WTC11 (cell line): Measurements from ENCODE around the gene AASS. TPM values are rescaled to one million over a fixed set of nuclear protein-coding genes. Genes with fewer than 3 reads are reported as not detected.
"Not testable (repeated sequence)": the region's sequence is repeated elsewhere in the genome, so short reads cannot be mapped to it uniquely, and the experiment has no call there.

Experiments used
- ATAC-seq: fragments of 200-7000 bp; cut with Tn5 transposase; 2 replicates; pipeline ENCODE4 v1.10.0; 2021; ENCODE audit warnings: mild to moderate bottlenecking, moderate library complexity
- CTCF ChIA-PET: fragments of 300-600 bp; sonication (Branson Sonifier 250); formaldehyde crosslinking; loops from one replicate; lab custom pipeline; 2021; ENCODE audit warnings: antibody characterized with exemption; lab: Charles Lee
- POLR2A ChIA-PET: fragments of 350-600 bp; sonication (Branson Sonifier 250); formaldehyde crosslinking; loops from one replicate; lab custom pipeline; 2021; ENCODE audit warnings: antibody characterized with exemption; lab: Charles Lee
- DNase-seq: peaks from one replicate; pipeline ENCODE4 v3.0.0; 2021; ENCODE audit warnings: low spot score
- H3K27ac Mint-ChIP-seq: 2 replicates; pipeline ENCODE4 v1.8.0; 2021; ENCODE audit warnings: mixed read lengths
- H3K27me3 Mint-ChIP-seq: 2 replicates; pipeline ENCODE4 v1.8.0; 2021; ENCODE audit warnings: low read depth, mild to moderate bottlenecking, moderate library complexity, mixed read lengths
- H3K36me3 Mint-ChIP-seq: 2 replicates; pipeline ENCODE4 v1.8.0; 2021; ENCODE audit warnings: mixed read lengths
- H3K4me1 Mint-ChIP-seq: 2 replicates; pipeline ENCODE4 v1.8.0; 2022; ENCODE audit warnings: mixed read lengths
- H3K4me3 Mint-ChIP-seq: 2 replicates; pipeline ENCODE4 v1.8.0; 2021; ENCODE audit warnings: mild to moderate bottlenecking, moderate library complexity, mixed read lengths
- H3K9me3 Mint-ChIP-seq: 2 replicates; pipeline ENCODE4 v1.8.0; 2021; ENCODE audit warnings: mixed read lengths
- CREB1 ChIP-seq: sonication (generic); formaldehyde crosslinking; IDR thresholded peaks from 2 replicates; pipeline ENCODE4 v1.8.0; 2023; ENCODE audit warnings: mild to moderate bottlenecking, missing genetic modification reagents
- KAT7 ChIP-seq: sonication (generic); formaldehyde crosslinking; IDR thresholded peaks from 2 replicates; pipeline ENCODE4 v1.8.1; 2023; ENCODE audit warnings: missing genetic modification reagents, mild to moderate bottlenecking, borderline replicate concordance
- SOX15 ChIP-seq: fragments of 250-450 bp; sonication (Bioruptor Pico); IDR thresholded peaks from 2 replicates; pipeline ENCODE4 v1.9.0; 2021; ENCODE audit warnings: mild to moderate bottlenecking
- TCF7 ChIP-seq: sonication (generic); formaldehyde crosslinking; IDR thresholded peaks from 2 replicates; pipeline ENCODE4 v1.8.0; 2022; ENCODE audit warnings: mild to moderate bottlenecking, low read depth, missing genetic modification reagents, moderate library complexity
- USF2 ChIP-seq: sonication (generic); formaldehyde crosslinking; IDR thresholded peaks from 2 replicates; pipeline ENCODE4 v1.8.1; 2023; ENCODE audit warnings: mild to moderate bottlenecking, missing genetic modification reagents, moderate library complexity
- ZBTB43 ChIP-seq: sonication (generic); formaldehyde crosslinking; IDR thresholded peaks from 2 replicates; pipeline ENCODE4 v1.8.1; 2023; ENCODE audit warnings: mild to moderate bottlenecking, missing genetic modification reagents
- ZNF512 ChIP-seq: sonication (generic); formaldehyde crosslinking; IDR thresholded peaks from 2 replicates; pipeline ENCODE4 v1.8.1; 2022; ENCODE audit warnings: missing genetic modification reagents, borderline replicate concordance
- ZNF532 ChIP-seq: fragments of 250-450 bp; sonication (Bioruptor Pico); IDR thresholded peaks from 2 replicates; pipeline ENCODE4 v1.9.0; 2021; ENCODE audit warnings: mild to moderate bottlenecking, borderline replicate concordance
- total RNA-seq: library from RNA; stranded (reverse); gene quantifications from 3 replicates; pipeline ENCODE4 v1.2.3, GENCODE V29; 2021
- TF ChIP-seq, protein P1 (sequence below): fragments of 200-600 bp; IDR thresholded peaks from 2 replicates; pipeline ENCODE4 v1.8.0; 2022; ENCODE audit warnings: antibody characterized with exemption
- TF ChIP-seq, protein P2 (sequence below): sonication (generic); formaldehyde crosslinking; IDR thresholded peaks from 2 replicates; pipeline ENCODE4 v1.8.1; 2023; ENCODE audit warnings: mild to moderate bottlenecking, moderate library complexity, missing genetic modification reagents
- TF ChIP-seq, protein P3 (sequence below): fragments of 250-450 bp; sonication (Bioruptor Pico); IDR thresholded peaks from 2 replicates; pipeline ENCODE4 v1.9.0; 2021; ENCODE audit warnings: mild to moderate bottlenecking
- TF ChIP-seq, protein P4 (sequence below): sonication (generic); formaldehyde crosslinking; IDR thresholded peaks from 2 replicates; pipeline ENCODE4 v1.8.0; 2022; ENCODE audit warnings: missing genetic modification reagents

Gene AASS
- total RNA-seq, 1 experiment from 2014 or later = 308 TPM

GRCh38 chr7:122182081-122182480 is 38.0 kb upstream of the AASS start (continued):
- TF ChIP-seq CREB1 (no peak), USF2 (no peak), SOX15 (CRISPR knock-in tag) (no peak), KAT7 (CRISPR knock-in tag) (no peak)
- TF ChIP-seq, protein P1, sequence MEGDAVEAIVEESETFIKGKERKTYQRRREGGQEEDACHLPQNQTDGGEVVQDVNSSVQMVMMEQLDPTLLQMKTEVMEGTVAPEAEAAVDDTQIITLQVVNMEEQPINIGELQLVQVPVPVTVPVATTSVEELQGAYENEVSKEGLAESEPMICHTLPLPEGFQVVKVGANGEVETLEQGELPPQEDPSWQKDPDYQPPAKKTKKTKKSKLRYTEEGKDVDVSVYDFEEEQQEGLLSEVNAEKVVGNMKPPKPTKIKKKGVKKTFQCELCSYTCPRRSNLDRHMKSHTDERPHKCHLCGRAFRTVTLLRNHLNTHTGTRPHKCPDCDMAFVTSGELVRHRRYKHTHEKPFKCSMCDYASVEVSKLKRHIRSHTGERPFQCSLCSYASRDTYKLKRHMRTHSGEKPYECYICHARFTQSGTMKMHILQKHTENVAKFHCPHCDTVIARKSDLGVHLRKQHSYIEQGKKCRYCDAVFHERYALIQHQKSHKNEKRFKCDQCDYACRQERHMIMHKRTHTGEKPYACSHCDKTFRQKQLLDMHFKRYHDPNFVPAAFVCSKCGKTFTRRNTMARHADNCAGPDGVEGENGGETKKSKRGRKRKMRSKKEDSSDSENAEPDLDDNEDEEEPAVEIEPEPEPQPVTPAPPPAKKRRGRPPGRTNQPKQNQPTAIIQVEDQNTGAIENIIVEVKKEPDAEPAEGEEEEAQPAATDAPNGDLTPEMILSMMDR = no peak
- TF ChIP-seq, protein P2, sequence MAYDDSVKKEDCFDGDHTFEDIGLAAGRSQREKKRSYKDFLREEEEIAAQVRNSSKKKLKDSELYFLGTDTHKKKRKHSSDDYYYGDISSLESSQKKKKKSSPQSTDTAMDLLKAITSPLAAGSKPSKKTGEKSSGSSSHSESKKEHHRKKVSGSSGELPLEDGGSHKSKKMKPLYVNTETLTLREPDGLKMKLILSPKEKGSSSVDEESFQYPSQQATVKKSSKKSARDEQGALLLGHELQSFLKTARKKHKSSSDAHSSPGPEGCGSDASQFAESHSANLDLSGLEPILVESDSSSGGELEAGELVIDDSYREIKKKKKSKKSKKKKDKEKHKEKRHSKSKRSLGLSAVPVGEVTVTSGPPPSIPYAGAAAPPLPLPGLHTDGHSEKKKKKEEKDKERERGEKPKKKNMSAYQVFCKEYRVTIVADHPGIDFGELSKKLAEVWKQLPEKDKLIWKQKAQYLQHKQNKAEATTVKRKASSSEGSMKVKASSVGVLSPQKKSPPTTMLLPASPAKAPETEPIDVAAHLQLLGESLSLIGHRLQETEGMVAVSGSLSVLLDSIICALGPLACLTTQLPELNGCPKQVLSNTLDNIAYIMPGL (CRISPR knock-in tag) = no peak
- TF ChIP-seq, protein P3, sequence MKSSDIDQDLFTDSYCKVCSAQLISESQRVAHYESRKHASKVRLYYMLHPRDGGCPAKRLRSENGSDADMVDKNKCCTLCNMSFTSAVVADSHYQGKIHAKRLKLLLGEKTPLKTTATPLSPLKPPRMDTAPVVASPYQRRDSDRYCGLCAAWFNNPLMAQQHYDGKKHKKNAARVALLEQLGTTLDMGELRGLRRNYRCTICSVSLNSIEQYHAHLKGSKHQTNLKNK (CRISPR knock-in tag) = no peak

DNA sequence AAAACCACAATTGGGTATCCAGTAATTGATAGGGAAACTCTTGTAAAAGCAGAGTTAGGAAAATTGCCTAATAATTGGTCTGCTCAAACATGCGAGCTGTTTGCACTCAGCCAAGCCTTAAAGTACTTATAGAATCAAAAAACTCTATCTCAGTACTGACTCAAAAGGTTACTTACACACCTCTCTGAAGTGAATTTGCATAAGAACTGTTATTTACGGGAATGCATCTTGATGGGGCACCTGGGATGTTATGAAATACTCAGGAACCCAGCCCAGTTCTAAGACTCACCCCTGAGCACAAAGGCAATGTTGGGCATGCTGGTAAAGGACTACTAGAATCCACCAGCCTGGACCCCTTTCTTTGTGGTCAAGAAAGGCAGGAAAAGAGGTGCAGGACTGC is 28.1 kb upstream of the AASS start:
- CTCF ChIA-PET, ATAC-seq, H3K4me3 Mint-ChIP-seq, H3K27me3 Mint-ChIP-seq, POLR2A ChIA-PET, H3K9me3 Mint-ChIP-seq, DNase-seq, H3K36me3 Mint-ChIP-seq, H3K27ac Mint-ChIP-seq: not testable (repeated sequence)
- peaks cover 18% of the 10 kb centered on the region for H3K4me1 Mint-ChIP-seq

DNA sequence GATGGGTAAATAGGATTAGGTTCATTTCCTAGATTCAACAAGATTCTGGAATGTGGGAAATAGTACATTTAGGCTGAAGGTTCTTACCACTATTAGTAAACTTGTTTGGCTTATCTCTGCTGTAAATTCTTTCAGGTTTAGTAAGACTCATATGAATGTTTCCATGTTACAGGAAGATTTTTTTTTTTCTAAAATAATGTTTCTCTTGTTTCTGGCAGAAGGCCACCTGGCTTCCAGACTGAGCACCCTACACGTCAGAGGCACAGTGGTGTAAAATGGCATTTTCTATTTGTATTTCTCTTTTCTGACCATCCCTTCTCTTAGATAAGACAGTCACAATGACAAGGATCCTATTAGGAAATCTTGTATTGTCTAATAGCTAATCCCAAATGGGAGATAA is 22.7 kb upstream of the AASS start:
- TF ChIP-seq KAT7 (CRISPR knock-in tag) (no peak), TCF7 (no peak), ZNF512 (no peak), USF2 (no peak), ZBTB43 (no peak), ZNF532 (no peak)
- TF ChIP-seq, protein P4, sequence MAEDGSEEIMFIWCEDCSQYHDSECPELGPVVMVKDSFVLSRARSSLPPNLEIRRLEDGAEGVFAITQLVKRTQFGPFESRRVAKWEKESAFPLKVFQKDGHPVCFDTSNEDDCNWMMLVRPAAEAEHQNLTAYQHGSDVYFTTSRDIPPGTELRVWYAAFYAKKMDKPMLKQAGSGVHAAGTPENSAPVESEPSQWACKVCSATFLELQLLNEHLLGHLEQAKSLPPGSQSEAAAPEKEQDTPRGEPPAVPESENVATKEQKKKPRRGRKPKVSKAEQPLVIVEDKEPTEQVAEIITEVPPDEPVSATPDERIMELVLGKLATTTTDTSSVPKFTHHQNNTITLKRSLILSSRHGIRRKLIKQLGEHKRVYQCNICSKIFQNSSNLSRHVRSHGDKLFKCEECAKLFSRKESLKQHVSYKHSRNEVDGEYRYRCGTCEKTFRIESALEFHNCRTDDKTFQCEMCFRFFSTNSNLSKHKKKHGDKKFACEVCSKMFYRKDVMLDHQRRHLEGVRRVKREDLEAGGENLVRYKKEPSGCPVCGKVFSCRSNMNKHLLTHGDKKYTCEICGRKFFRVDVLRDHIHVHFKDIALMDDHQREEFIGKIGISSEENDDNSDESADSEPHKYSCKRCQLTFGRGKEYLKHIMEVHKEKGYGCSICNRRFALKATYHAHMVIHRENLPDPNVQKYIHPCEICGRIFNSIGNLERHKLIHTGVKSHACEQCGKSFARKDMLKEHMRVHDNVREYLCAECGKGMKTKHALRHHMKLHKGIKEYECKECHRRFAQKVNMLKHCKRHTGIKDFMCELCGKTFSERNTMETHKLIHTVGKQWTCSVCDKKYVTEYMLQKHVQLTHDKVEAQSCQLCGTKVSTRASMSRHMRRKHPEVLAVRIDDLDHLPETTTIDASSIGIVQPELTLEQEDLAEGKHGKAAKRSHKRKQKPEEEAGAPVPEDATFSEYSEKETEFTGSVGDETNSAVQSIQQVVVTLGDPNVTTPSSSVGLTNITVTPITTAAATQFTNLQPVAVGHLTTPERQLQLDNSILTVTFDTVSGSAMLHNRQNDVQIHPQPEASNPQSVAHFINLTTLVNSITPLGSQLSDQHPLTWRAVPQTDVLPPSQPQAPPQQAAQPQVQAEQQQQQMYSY (CRISPR knock-in tag) = no peak
- TF ChIP-seq, all 79 proteins: peak for 0
- H3K9me3 Mint-ChIP-seq = no peaks in the 10 kb centered on the region
- ATAC-seq (no peak), DNase-seq (no peak)
- ChIA-PET POLR2A (no interaction called here), CTCF (no interaction called here)
- no peaks in the 10 kb centered on the region for H3K27me3 Mint-ChIP-seq
- peaks cover 12% of the 10 kb centered on the region for H3K4me1 Mint-ChIP-seq
- H3K27ac Mint-ChIP-seq = no peak overlapping the region
- H3K4me3 Mint-ChIP-seq = no peak overlapping the region
- no peaks in the 10 kb centered on the region for H3K36me3 Mint-ChIP-seq
